Neural progenitor cell (in vitro differentiated cells): Measurements from ENCODE around the gene KDM2A.
"Not testable (repeated sequence)": the region's sequence is repeated elsewhere in the genome, so short reads cannot be mapped to it uniquely, and the experiment has no call there.

Source experiments
- EZH2 ChIP-seq: fragments of 200-600 bp; sonication (generic); IDR thresholded peaks from 2 replicates; pipeline ENCODE4 v1.6.1; 2017; ENCODE audit warnings: antibody characterized with exemption, mild to moderate bottlenecking, moderate library complexity
- EZH2phosphoT487 ChIP-seq: fragments of 200-600 bp; sonication (generic); IDR thresholded peaks from 2 replicates; pipeline ENCODE4 v1.6.1; 2017; ENCODE audit warnings: antibody characterized with exemption
- TF ChIP-seq, protein P1 (sequence below): fragments of 200-600 bp; sonication (generic); IDR thresholded peaks from 2 replicates; pipeline ENCODE4 v1.5.1; 2017; ENCODE audit warnings: antibody characterized with exemption, mild to moderate bottlenecking

DNA sequence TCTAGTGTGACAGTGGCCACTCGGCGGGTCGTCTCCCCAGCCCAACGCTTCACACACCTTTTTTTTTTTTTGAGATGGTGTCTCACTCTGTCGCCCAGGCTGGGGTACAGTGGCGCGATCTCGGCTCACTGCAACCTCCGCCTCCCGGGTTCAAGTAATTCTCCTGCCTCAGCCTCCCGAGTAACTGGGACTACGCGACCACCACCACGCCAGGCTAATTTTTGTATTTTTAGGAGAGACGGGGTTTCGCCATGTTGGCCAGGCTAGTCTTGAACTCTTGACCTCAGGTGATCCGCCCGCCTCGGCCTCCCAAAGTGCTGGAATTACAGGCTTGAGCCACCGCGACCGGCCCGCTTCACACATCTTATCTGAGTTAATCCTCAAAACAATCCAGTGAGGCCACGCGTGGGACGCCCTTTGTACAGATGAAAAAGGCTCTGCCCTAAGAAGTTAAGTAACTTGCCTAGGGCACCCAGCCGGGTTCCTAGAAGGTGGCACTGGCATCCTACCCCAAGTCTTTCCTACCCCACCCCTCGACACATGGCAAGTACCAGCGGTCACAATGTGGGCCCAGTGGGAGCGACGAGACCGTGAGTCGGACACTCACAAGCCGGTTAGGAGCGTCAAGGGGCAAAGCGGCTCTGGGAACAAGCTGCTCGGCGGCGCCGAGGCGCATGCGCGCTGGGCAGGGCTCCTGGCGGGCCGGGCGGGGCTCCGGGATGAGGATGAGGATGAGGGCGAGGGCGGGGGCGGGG is 142.0 kb downstream of the KDM2A start:
- TF ChIP-seq, protein P1, sequence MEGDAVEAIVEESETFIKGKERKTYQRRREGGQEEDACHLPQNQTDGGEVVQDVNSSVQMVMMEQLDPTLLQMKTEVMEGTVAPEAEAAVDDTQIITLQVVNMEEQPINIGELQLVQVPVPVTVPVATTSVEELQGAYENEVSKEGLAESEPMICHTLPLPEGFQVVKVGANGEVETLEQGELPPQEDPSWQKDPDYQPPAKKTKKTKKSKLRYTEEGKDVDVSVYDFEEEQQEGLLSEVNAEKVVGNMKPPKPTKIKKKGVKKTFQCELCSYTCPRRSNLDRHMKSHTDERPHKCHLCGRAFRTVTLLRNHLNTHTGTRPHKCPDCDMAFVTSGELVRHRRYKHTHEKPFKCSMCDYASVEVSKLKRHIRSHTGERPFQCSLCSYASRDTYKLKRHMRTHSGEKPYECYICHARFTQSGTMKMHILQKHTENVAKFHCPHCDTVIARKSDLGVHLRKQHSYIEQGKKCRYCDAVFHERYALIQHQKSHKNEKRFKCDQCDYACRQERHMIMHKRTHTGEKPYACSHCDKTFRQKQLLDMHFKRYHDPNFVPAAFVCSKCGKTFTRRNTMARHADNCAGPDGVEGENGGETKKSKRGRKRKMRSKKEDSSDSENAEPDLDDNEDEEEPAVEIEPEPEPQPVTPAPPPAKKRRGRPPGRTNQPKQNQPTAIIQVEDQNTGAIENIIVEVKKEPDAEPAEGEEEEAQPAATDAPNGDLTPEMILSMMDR, result not testable (repeated sequence)
- TF ChIP-seq EZH2, EZH2phosphoT487: not testable (repeated sequence)
